Endothelial cell (in vitro differentiated cells): Measurements from ENCODE around the gene CACNA1I. TPM values are rescaled to one million over a fixed set of nuclear protein-coding genes. Genes with fewer than 3 reads are reported as not detected.

Experiments
- DNase-seq: peaks from one replicate; pipeline ENCODE4 v3.0.0; 2021; ENCODE audit warnings: low spot score
- H3K27ac Mint-ChIP-seq: one replicate; pipeline ENCODE4 v1.8.0; 2021; ENCODE audit warnings: mixed read lengths, inconsistent platforms; ENCODE audit not compliant: unreplicated experiment
- H3K27me3 Mint-ChIP-seq: one replicate; pipeline ENCODE4 v1.8.0; 2021; ENCODE audit warnings: mild to moderate bottlenecking, moderate library complexity, mixed read lengths, inconsistent platforms; ENCODE audit not compliant: unreplicated experiment
- H3K36me3 Mint-ChIP-seq: one replicate; pipeline ENCODE4 v1.8.0; 2021; ENCODE audit warnings: mild to moderate bottlenecking, low read depth, mixed read lengths, inconsistent platforms; ENCODE audit not compliant: unreplicated experiment
- H3K4me1 Mint-ChIP-seq: one replicate; pipeline ENCODE4 v1.8.0; 2021; ENCODE audit warnings: mild to moderate bottlenecking, mixed read lengths, inconsistent platforms; ENCODE audit not compliant: unreplicated experiment
- H3K4me3 Mint-ChIP-seq: one replicate; pipeline ENCODE4 v1.8.0; 2021; ENCODE audit warnings: mild to moderate bottlenecking, mixed read lengths, inconsistent platforms; ENCODE audit not compliant: unreplicated experiment
- H3K9me3 Mint-ChIP-seq: one replicate; pipeline ENCODE4 v1.8.0; 2021; ENCODE audit warnings: mixed read lengths, inconsistent platforms; ENCODE audit not compliant: unreplicated experiment
- total RNA-seq: library from RNA; stranded (reverse); fragmentation: NEBNext Ultra II Directional; extraction: Animal tissue kit (Norgen Biotek cat#: 25700); gene quantifications from one replicate; pipeline ENCODE4 v1.2.1, GENCODE V29; 2021; ENCODE audit not compliant: unreplicated experiment
- TF ChIP-seq, protein P1 (sequence below): fragments of 200-600 bp; sonication (generic); IDR thresholded peaks from one replicate; pipeline ENCODE4 v1.5.0; 2021; ENCODE audit warnings: antibody characterized with exemption; ENCODE audit not compliant: unreplicated experiment

The CACNA1I gene
- total RNA-seq, 1 donor from 2014 or later = 0.10 TPM

DNA sequence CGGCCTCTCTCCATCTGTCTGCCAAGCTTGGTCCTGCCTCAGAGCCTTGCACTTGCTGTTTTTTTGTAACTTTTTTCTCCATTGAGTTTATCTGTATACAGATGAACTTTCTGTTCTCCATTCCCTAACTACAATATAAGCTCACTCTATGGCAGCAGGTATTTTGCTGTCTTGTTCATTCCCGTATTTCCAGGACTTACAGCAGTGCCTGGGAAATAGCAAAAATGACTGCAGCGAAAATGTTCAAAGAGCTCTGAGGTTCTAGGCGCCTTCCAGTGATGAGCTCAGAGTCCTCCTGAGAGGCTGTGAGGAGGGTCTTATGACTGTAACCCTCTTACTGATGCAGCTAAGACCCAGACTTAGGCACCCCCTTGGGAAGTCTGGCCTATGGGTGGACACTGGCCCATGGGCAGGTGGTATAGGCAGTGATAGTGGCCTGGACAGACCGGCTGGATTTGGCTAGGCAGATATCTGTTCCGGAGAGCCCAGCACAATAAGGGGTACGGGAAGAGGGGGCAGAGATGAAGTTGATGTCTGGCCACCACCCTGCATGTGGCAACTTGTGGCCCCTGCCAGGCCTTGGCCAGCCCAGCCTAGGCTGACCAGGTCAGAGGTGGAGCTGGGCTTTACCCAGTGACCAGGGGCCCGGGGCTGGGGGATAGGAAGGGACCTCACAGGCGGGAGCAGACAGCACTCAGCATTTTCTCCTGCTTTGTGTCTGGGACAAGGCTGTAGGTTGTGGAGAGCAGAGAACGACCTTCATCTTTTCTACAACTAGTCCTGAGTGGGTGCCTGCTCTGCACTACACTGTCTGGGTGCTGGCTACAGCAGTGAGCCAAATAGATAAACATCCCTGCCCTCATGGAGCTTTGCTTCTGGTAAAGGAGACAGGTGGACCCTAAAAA is 45.5 kb upstream of the CACNA1I start:
- no peak for DNase-seq
- peaks cover 56% of the 10 kb centered on the region for H3K4me1 Mint-ChIP-seq
- peaks cover 38% of the 10 kb centered on the region for H3K36me3 Mint-ChIP-seq
- H3K9me3 Mint-ChIP-seq = no peaks in the 10 kb centered on the region
- TF ChIP-seq, protein P1, sequence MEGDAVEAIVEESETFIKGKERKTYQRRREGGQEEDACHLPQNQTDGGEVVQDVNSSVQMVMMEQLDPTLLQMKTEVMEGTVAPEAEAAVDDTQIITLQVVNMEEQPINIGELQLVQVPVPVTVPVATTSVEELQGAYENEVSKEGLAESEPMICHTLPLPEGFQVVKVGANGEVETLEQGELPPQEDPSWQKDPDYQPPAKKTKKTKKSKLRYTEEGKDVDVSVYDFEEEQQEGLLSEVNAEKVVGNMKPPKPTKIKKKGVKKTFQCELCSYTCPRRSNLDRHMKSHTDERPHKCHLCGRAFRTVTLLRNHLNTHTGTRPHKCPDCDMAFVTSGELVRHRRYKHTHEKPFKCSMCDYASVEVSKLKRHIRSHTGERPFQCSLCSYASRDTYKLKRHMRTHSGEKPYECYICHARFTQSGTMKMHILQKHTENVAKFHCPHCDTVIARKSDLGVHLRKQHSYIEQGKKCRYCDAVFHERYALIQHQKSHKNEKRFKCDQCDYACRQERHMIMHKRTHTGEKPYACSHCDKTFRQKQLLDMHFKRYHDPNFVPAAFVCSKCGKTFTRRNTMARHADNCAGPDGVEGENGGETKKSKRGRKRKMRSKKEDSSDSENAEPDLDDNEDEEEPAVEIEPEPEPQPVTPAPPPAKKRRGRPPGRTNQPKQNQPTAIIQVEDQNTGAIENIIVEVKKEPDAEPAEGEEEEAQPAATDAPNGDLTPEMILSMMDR = no peak
- peak overlapping the region; percentile 85 for H3K27ac Mint-ChIP-seq
- H3K4me3 Mint-ChIP-seq = peak overlapping the region; percentile 73
- H3K27me3 Mint-ChIP-seq = peaks cover 14% of the 10 kb centered on the region

DNA sequence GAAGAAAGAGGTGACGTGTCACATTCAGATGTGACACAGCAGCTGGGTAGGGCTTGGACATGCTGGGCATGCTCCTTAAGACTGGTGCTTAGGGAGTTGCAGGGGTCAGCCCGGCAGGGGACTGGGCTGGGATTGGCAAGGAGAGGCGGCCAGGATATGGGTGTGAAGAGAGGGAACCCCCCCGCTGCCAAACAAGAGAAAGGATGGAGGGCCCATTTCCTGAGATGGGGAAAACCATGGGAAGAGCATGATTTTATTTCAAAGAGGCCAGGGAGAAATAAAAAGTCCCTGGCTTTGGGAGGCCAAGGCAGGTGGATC is 44.9 kb upstream of the CACNA1I start:
- no peak for DNase-seq
- Mint-ChIP-seq H3K4me1 (peaks cover 56% of the 10 kb centered on the region), H3K9me3 (no peaks in the 10 kb centered on the region), H3K4me3 (peak overlapping the region; percentile 23), H3K27ac (peak overlapping the region; percentile 50), H3K27me3 (peaks cover 11% of the 10 kb centered on the region), H3K36me3 (peaks cover 40% of the 10 kb centered on the region)
- TF ChIP-seq, protein P1 = no peak

DNA sequence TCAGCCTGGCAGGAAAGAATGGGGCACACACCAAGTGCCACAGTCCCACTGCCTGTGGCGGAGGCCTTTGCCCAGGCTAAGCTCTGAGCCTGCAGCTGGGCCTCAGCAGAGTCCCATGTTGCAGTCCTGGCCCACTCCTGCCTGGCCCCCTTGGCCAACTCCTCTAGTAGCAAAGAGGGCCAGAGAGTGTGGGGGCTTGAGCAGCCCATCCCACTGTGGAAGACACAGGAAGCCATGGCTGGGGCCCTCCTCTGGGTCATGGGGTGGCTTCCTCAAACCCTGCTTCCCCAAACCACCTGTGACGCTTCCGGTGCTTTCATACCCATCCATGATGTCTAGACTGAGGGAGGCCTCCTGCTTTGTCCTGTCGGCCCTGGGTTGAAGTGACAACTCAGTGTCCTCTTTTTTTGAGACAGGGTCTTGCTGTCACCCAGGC is 43.8 kb upstream of the CACNA1I start:
- H3K36me3 Mint-ChIP-seq = peaks cover 40% of the 10 kb centered on the region
- H3K27ac Mint-ChIP-seq = no peak overlapping the region
- no peaks in the 10 kb centered on the region for H3K9me3 Mint-ChIP-seq
- no peak overlapping the region for H3K4me3 Mint-ChIP-seq
- no peak for DNase-seq
- peaks cover 60% of the 10 kb centered on the region for H3K4me1 Mint-ChIP-seq
- peaks cover 9% of the 10 kb centered on the region for H3K27me3 Mint-ChIP-seq
- TF ChIP-seq, protein P1 = no peak

DNA sequence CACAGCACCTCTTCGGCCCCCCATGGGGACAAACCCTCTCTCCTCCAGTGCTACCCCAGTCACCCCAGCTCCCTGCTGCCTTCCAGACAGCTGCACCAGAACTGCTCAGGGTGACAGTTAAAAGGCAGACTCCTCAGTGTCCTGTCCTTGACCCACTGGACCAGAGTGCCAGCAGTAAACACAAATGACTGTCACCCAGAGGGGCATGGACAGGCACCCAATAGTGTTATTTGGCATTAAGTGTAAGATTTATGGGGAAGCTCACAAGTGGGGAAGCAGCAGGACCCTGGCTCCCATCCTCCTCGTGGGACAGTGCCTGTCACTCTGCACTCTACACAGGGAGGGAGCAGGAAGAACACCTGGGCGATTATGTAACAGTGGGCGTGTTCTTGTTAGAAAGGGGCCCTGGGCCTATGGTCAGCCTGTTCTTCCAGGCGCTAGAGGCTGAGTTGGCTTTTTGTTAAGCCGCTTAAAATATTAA is 43.0 kb upstream of the CACNA1I start:
- Mint-ChIP-seq H3K27ac (no peak overlapping the region), H3K27me3 (peaks cover 7% of the 10 kb centered on the region), H3K4me3 (peak overlapping the region; percentile 59), H3K4me1 (peaks cover 57% of the 10 kb centered on the region), H3K36me3 (peaks cover 32% of the 10 kb centered on the region), H3K9me3 (no peaks in the 10 kb centered on the region)
- TF ChIP-seq, protein P1 = no peak
- DNase-seq = no peak

DNA sequence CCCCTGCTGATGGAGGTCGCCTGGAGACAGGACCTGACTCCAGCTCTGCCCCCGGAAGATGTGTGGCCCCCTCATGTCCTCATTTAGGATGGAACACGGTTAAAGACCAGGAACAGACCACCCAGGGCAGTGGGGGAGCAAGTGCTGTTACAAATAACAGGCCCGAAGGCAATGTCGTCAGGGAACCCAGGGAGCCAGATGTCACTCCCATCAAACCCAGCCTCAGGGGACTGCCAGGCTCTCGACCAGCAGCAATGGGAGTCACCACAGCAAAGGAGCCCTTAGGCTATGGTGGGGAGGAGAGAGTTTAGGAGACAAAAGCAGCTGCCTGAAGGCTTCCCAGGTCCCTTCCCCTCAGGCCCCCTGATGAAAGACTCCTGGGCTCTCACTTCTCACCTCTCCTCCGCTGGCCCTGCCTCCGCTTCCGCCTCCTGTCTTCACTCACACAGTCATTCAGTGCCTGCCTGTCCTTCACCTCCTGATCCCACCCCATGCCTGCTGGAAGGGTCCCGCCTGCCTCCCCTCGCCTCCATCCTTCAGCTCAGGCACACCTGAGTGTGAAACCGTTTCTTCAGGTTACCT is 42.4 kb upstream of the CACNA1I start:
- peaks cover 2% of the 10 kb centered on the region for H3K27me3 Mint-ChIP-seq
- H3K9me3 Mint-ChIP-seq = no peaks in the 10 kb centered on the region
- H3K27ac Mint-ChIP-seq = no peak overlapping the region
- peaks cover 26% of the 10 kb centered on the region for H3K36me3 Mint-ChIP-seq
- no peak for DNase-seq
- TF ChIP-seq, protein P1 = no peak
- no peak overlapping the region for H3K4me3 Mint-ChIP-seq
- peaks cover 56% of the 10 kb centered on the region for H3K4me1 Mint-ChIP-seq
